Neutrophil (primary cell): ENCODE data around the gene MBD5.

Experiments
- H3K27ac ChIP-seq: fragments of 200-600 bp; sonication (generic); 2 replicates; pipeline ENCODE4 v1.5.1; 2016; ENCODE audit warnings: mild to moderate bottlenecking, moderate library complexity
- H3K27me3 ChIP-seq: fragments of 200-600 bp; sonication (generic); 2 replicates; pipeline ENCODE4 v1.6.0; 2016; ENCODE audit warnings: mild to moderate bottlenecking
- H3K36me3 ChIP-seq: fragments of 200-600 bp; sonication (generic); 2 replicates; pipeline ENCODE4 v1.5.1; 2017
- H3K4me1 ChIP-seq, 2 experiments: fragments of 200-600 bp in 1 of 2; sonication (generic) in 1 of 2; 1 replicate in 1 of 2; 2 replicates in 1 of 2; pipeline versions ENCODE4 v1.5.1 to v1.6.1; 2013 to 2016; ENCODE audit warnings: low read depth in 1 of 2, low read length in 1 of 2, mild to moderate bottlenecking in 1 of 2, moderate library complexity in 1 of 2; ENCODE audit not compliant: control insufficient read depth in 1 of 2, insufficient read depth in 1 of 2
- H3K4me3 ChIP-seq, 2 experiments: fragments of 200-600 bp in 1 of 2; sonication (generic) in 1 of 2; 1 replicate in 1 of 2; 2 replicates in 1 of 2; pipeline ENCODE4 v1.5.1; 2013 to 2016; ENCODE audit warnings: low read depth in 1 of 2, low read length in 1 of 2, mild to moderate bottlenecking in 1 of 2, moderate library complexity in 1 of 2
- H3K9me3 ChIP-seq: fragments of 200-600 bp; sonication (generic); 2 replicates; pipeline ENCODE4 v1.5.1; 2016
- CTCF ChIP-seq: fragments of 200-600 bp; sonication (generic); IDR thresholded peaks from 2 replicates; pipeline ENCODE4 v1.5.1; 2016; ENCODE audit warnings: antibody characterized with exemption

MBD5 gene

GRCh38 chr2:148512501-148512900 is 491.6 kb downstream of the MBD5 start:
- Histone ChIP-seq H3K36me3 (no peaks in the 10 kb centered on the region), H3K27me3 (no peaks in the 10 kb centered on the region), H3K4me1 (peaks cover 0 to 6% of the 10 kb centered on the region in 2 experiments), H3K9me3 (no peaks in the 10 kb centered on the region), H3K27ac (no peak overlapping the region), H3K4me3 (no peak overlapping the region)
- TF ChIP-seq CTCF, result no peak

GRCh38 chr2:148513427-148513826 is 492.5 kb downstream of the MBD5 start:
- H3K27ac ChIP-seq, result no peak overlapping the region
- no peak overlapping the region for H3K4me3 ChIP-seq
- no peak for TF ChIP-seq CTCF
- H3K27me3 ChIP-seq, result no peaks in the 10 kb centered on the region
- H3K9me3 ChIP-seq, result no peaks in the 10 kb centered on the region
- H3K4me1 ChIP-seq, result peaks cover 0 to 6% of the 10 kb centered on the region in 2 experiments
- H3K36me3 ChIP-seq, result no peaks in the 10 kb centered on the region

GRCh38 chr2:148515120-148515519 is 494.2 kb downstream of the MBD5 start:
- TF ChIP-seq CTCF, result no peak
- no peak overlapping the region for H3K27ac ChIP-seq
- no peak overlapping the region for H3K4me3 ChIP-seq
- H3K36me3 ChIP-seq, result no peaks in the 10 kb centered on the region
- H3K4me1 ChIP-seq, result no peaks in the 10 kb centered on the region
- no peaks in the 10 kb centered on the region for H3K9me3 ChIP-seq
- no peaks in the 10 kb centered on the region for H3K27me3 ChIP-seq

GRCh38 chr2:148515976-148516375 is 495.1 kb downstream of the MBD5 start:
- no peak for TF ChIP-seq CTCF
- no peaks in the 10 kb centered on the region for H3K27me3 ChIP-seq
- no peak overlapping the region for H3K27ac ChIP-seq
- H3K4me3 ChIP-seq, result no peak overlapping the region
- no peaks in the 10 kb centered on the region for H3K9me3 ChIP-seq
- no peaks in the 10 kb centered on the region for H3K36me3 ChIP-seq
- H3K4me1 ChIP-seq, result no peaks in the 10 kb centered on the region

- Histone ChIP-seq H3K27ac (no peak overlapping the region), H3K27me3 (no peaks in the 10 kb centered on the region), H3K36me3 (no peaks in the 10 kb centered on the region), H3K4me3 (no peak overlapping the region), H3K9me3 (no peaks in the 10 kb centered on the region), H3K4me1 (no peaks in the 10 kb centered on the region)
- no peak for TF ChIP-seq CTCF
Observed at GRCh38 chr2:148517296-148517695, 496.4 kb downstream of the MBD5 start.

- Histone ChIP-seq H3K27ac (no peak overlapping the region), H3K4me1 (no peaks in the 10 kb centered on the region), H3K36me3 (no peaks in the 10 kb centered on the region), H3K9me3 (no peaks in the 10 kb centered on the region), H3K27me3 (no peaks in the 10 kb centered on the region), H3K4me3 (no peak overlapping the region)
- TF ChIP-seq CTCF, result no peak
Observed at GRCh38 chr2:148517822-148518221, 496.9 kb downstream of the MBD5 start.
